Activated CD8-positive, alpha-beta memory T cell treated with anti-CD3 and anti-CD28 coated beads, Interleukin-2, amount 50 U/mL, for 1 hour (primary cell): ENCODE results near the gene FUNDC1.
"Not testable (repeated sequence)": the region's sequence is repeated elsewhere in the genome, so short reads cannot be mapped to it uniquely, and the experiment has no call there.

Experiments used
- DNase-seq: peaks from one replicate; pipeline ENCODE4 v3.0.0-alpha.2; 2020; ENCODE audit errors: extremely low read depth

The FUNDC1 gene, protein sequence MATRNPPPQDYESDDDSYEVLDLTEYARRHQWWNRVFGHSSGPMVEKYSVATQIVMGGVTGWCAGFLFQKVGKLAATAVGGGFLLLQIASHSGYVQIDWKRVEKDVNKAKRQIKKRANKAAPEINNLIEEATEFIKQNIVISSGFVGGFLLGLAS

DNA sequence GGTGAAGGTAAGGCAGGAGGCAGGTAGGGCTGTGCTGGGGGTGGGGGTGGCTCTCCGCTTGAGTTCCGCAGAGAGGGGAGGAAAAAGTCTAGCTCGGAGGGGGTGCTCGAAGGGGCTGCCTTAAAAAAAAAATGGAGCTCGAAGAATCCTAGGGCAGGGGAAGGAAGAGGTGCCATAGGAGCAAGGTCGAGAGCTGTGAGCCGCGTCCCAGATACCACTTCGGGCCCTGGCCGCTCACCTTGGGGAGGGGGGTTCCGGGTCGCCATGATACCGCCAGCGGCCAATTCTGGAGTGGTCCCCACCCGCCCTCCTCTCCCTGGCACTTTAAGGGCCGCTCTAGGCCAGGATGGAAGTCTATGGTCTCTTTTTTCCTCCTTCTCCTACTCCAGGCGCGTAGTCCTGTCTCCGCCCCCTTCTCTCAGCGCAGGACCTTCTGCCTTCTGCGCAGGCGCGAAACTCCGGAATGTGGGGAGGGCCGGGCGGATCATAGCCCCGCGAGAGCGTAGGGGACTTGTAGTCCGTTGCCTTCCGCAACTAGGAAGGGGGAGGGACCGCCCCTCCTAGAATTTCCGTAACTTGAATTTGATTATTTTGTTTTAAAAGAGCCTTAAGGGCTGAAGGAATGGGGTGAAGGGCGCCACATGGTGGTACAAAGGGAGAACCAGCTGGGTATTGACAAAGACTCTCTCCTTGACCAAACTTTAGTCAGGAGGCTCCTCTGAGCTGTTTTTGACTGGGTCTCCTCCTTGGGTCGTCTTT, at the start of gene FUNDC1:
Gene FUNDC1, minus strand, starts transcription at position 293 of the 759 bp plus-strand sequence. Its CDS starts 27 bp downstream, at position 266.
- DNase-seq = peak; percentile 89

- no peak for DNase-seq
Observed at GRCh38 chrX:44585866-44586265, 43.2 kb upstream of the FUNDC1 start.

GRCh38 chrX:44580466-44580865, 37.8 kb upstream of the FUNDC1 start:
- DNase-seq = no peak

DNA sequence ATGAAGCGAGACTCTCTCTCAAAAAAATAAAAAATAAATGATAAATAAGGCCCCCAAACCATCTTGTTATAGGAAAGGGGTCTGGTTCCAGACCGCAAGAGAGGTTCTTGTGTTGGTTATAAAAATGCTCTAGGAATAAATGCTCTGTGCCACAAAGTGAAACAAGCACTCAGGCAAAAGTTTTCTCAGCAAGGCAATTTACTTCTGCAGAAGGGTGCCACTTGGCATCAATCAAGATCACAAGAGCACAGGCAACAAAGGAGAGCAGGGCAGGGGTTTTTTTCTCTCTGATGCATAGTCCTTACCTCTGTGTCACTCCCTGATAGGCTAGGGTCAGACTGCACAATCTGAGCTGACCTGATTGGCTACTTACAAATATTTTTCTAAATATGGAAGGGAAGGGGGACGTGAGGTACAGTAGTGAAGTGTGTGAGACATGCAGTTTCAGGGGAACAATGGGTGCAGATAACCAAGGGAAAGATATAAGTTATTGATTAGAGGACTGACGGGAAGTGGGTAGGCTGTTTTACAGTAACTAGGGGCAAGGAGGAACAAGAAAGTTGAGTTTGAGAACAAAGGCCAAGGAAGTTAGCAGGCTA, 29.8 kb upstream of the FUNDC1 start:
- no peak for DNase-seq

GRCh38 chrX:44570522-44570921, 27.9 kb upstream of the FUNDC1 start:
- no peak for DNase-seq

GRCh38 chrX:44569122-44569521, 26.5 kb upstream of the FUNDC1 start:
- no peak for DNase-seq

DNA sequence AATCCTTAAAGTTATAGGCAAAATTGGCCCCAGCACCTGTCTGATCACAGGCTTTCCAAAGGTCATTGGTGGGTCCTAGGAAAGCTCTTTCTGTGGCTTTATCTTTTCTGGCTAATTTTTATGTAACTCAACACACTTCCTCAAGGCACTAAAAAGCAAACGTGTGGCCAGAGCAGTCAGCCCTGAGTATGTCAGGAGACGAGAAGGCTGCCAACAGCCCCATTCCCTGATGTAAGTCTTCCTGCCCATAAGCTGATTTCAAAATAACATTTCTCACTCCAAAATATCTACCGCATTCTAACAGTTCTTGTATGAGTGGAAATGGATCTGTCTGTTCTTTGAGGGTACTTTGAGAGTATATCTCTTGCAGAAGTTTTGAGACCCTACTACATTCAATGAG, 25.5 kb upstream of the FUNDC1 start:
- DNase-seq = no peak

GRCh38 chrX:44561896-44562295, 19.2 kb upstream of the FUNDC1 start:
- not testable (repeated sequence) for DNase-seq

DNA sequence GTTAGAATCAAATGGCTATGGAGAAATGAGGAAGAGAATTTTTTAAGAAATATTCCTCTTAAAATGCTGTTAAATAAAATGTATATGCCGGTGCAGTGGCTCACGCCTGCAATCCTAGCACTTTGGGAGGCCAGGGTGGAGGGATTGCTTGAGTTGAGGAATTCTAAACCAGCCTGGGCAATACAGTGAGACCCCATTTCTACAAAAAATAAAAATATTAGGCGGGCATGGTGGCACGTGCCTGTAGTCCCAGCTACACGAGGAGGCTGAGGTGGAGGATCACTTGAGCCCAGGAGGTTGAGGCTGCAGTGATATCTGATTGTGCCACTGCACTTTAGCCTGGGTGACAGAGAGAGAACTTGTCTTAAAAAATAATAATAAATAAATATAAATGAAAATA, 7.9 kb upstream of the FUNDC1 start:
- DNase-seq = no peak

DNA sequence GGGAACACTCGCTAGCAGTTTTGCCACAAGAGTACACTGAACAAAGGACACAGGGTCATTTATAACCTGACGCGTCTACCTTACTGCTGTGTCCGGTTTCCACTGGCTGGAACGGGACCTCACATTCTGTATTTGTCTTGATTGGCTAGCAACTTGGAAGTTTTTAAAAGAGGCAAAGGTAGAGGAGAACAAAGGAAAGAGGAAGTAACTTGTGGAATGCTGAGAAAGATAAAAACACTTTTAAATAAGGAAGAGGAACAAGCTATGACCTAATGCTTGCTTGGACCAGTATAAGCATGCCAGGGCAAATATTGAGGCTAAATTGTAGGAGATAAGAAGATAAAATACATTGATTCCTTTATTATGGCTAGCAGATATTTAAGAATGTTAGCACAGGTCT, 2.8 kb upstream of the FUNDC1 start:
- DNase-seq = not testable (repeated sequence)

GRCh38 chrX:44544036-44544435, 1.4 kb upstream of the FUNDC1 start:
- no peak for DNase-seq

DNA sequence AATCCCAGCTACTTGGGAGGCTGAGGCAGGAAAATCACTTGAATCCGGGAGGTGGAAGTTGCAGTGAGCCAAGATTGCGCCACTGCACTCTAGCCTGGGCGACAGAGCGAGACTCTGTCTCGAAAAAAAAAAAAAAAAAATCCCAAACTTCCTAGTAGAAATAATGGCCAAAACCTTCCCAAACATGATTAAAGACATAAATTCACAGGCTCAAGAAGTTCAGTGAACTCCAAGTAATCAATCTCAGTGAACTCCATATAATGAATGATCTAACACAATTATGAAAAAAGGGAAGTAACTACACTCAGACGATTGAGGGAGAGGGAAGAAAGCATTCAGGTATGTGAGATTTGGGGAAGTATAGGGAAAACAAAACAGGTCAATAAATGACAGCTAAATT, 6.5 kb downstream of the FUNDC1 start:
- no peak for DNase-seq

DNA sequence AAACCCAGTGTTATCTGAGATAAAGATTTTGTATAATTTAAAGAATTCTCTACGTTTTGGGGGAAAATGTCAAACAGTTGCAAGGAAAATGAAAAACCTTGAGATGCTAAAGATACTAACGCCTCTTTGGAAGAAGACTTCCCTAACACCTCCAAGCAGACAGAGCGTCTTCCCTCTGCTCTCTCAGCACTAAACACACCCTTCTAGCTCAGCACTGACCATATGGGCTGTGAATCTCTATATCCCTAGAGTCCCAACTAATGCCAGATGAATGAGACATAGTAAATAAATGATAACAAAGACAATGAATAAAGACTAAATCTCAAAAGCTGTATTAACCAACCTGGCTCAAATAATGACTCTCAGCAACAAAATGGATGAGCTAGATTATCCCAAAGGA, 13.3 kb downstream of the FUNDC1 start:
- no peak for DNase-seq

DNA sequence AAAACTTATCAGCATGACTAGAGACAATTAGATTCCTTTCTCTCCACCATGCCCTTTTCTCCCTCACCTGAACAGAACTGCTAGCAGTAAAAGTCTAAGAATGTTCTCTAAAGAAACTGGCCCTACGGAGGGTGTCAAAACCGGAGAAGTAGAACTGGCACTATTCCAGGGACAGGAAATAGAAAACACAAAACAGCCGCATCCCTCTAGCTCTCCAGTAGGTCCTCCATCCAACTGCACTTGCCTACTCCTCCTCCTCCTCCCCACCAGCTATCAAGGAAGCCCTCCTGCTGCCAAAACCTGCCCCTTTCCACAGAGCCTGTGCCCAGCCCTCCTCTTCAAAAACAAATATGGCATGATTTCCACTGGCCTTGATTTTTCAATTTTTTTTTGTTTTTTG, 28.4 kb downstream of the FUNDC1 start:
- DNase-seq = no peak

DNA sequence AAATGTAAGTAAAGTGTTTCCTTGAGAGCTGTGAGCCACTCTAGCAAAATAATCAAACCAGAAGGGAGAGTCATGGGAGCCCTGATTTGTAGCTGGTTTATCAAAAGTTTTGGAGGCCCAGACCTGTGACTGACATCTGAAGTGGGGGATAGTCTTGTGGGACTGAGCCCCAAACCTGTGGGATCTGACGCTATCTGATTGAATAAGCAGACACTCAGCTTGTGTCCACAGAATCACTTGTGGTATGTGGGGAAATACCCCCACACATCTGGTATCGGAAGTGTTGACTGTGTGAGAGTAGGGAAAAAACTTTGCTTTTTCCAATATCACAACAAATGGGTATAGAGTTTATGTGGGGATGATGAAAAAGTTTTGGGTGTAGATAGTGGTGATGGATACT, 35.4 kb downstream of the FUNDC1 start:
- DNase-seq = no peak

GRCh38 chrX:44506678-44507077, 36.0 kb downstream of the FUNDC1 start:
- no peak for DNase-seq

DNA sequence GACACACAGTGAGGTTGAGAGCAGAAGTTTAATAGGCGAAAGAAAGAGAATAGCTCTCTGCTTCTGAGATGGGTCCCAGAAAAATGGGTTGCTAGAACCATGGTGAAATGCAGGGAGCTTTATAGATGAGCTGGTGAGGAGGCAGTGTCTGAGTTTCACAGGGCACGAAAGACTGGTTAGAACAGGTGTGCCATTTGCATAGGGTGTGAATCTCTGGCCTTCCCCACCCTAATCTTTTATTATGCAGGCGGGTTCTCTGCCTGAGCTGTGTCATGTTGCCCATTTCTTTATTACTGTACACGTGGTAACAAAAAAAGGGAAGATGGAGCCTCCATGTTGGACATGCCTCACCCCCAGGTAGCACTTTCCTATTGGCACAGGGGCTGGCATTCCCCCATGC, 39.1 kb downstream of the FUNDC1 start:
- DNase-seq = no peak

GRCh38 chrX:44495091-44495490, 47.6 kb downstream of the FUNDC1 start:
- DNase-seq = no peak

DNA sequence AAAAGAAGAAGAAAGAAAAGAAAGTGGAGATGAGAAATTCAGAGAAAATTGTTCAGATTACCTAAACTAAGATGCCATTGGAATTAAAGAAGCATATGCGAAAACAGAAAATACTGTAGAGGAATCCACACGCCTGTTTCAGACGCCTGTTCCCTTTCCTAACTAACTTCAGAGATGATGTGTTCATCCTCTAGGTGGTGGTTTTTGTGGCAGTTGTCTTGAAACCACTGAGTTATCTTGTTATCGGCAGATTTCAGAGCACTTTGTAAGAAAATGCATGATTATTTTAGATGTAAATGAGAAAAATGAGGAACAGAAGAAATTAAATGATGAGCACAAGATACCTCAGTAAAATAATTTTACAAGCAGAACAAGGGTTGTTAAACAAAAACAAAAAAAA, 48.3 kb downstream of the FUNDC1 start:
- DNase-seq = no peak

- DNase-seq = no peak
Observed at GRCh38 chrX:44489515-44489914, 53.1 kb downstream of the FUNDC1 start.

DNA sequence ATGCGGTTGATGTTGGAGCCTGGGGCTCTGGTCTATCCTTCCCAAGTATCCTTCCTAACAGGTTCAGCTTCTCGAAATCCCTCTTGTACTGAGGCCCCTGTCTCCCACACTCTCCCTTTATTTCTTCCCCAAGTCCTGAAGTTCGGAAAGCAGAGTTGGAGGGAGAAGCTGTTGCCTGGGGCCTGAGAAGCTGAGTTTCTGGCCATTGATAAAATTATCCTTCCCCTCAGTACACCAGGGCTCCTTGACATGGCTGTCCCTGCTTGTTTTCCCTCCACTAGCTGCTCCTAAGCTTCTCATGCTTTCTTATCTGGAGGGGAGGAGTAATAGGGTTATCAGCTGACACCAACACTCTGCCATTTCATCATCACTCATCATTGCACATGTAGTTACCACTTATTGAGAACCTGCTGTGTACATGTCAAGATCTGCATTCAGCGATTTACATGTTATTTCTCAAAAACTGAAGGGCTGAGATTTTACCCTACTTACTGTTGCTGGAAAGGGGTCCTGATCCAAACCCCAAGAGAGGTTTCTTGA, 58.0 kb downstream of the FUNDC1 start:
- DNase-seq = no peak

GRCh38 chrX:44483965-44484606, 58.6 kb downstream of the FUNDC1 start:
- DNase-seq = no peak

DNA sequence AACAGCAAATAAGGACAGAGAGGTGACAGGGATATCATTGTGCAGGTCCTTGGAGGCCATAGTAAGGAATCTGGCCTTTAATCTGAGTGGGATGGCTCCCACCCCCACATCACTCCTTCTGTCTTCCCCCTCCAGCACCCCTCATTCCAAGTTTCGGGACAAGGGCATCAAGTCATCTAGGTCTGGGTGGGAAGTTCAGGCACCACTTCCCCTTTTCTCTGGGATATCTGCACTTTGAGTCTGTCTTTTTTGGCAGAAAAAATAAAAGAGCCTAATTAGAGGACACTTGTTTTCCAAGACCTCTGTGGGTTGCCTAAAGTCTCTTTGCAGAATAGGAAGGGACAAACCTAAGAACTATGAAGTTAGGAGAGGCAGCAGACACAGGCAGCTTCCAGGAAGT, 60.1 kb downstream of the FUNDC1 start:
- DNase-seq = no peak
